ENCODE results near the gene KCNK3.

Gene KCNK3

DNA sequence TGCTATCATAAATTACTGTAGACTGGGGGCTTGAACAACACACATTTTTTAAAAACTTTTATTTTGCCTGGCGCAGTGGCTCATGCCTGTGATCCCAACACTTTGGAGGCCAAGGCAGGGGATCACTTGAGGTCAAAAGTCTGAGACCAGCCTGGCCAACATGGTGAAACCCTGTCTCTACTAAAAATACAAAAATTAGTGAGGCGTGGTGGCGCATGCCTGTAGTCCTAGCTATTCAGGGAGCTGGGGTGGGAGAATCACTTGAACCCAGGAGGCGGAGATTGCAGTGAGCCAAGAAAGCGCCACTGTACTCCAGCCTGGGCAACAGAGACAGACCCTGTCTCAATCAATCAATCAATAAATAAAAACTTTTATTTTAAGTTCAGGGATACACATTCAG, 9.1 kb downstream of the KCNK3 start:
- peaks cover 4% of the 10 kb centered on the region for H3K27me3 ChIP-seq (ENCODE audit: control insufficient read depth, insufficient read depth, low read length, poor library complexity, severe bottlenecking)
- 90 to 91% methylated on average over 5 of the region's 5 CpGs for WGBS, 2 experiments
- no peaks in the 10 kb centered on the region for H3K9me3 ChIP-seq (ENCODE audit: control insufficient read depth, low read length)
- no peaks in the 10 kb centered on the region for H3K36me3 ChIP-seq (ENCODE audit: control insufficient read depth, insufficient read depth, low read length)
- no peak overlapping the region for H3K4me3 ChIP-seq (ENCODE audit: insufficient read depth, low read depth, low read length)
- H3K4me1 ChIP-seq (ENCODE audit: control insufficient read depth, insufficient read depth, low read length), result no peaks in the 10 kb centered on the region
- no peak overlapping the region for H3K27ac ChIP-seq (ENCODE audit: insufficient read depth, low read depth, low read length, poor library complexity, severe bottlenecking)

DNA sequence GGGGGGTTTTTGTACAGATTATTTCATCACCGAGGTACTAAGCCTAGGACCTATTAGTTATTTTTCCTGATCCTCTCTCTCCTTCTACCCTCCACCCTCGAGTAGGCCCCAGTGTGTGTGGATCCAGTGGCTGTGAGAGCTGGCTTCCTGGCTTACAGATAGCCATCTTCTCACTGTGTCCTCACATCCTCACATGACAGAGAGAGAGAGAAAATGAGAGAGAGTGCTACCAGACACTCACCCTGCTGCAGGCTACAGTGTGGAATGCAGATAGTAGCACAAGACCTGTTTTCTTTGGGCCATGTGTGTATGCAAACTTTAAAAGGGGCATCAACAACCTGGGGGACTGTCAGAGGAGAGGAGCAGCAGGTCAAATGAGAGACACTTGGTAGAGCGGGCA, 9.5 kb downstream of the KCNK3 start:
- Histone ChIP-seq H3K9me3 (ENCODE audit: control insufficient read depth, low read length) (no peaks in the 10 kb centered on the region), H3K27ac (ENCODE audit: insufficient read depth, low read depth, low read length, poor library complexity, severe bottlenecking) (no peak overlapping the region), H3K36me3 (ENCODE audit: control insufficient read depth, insufficient read depth, low read length) (no peaks in the 10 kb centered on the region), H3K27me3 (ENCODE audit: control insufficient read depth, insufficient read depth, low read length, poor library complexity, severe bottlenecking) (peaks cover 3% of the 10 kb centered on the region), H3K4me3 (ENCODE audit: insufficient read depth, low read depth, low read length) (no peak overlapping the region), H3K4me1 (ENCODE audit: control insufficient read depth, insufficient read depth, low read length) (peaks cover 4% of the 10 kb centered on the region)
- 92 to 94% methylated on average over 2 to 3 of the region's 3 CpGs for WGBS, 2 experiments

DNA sequence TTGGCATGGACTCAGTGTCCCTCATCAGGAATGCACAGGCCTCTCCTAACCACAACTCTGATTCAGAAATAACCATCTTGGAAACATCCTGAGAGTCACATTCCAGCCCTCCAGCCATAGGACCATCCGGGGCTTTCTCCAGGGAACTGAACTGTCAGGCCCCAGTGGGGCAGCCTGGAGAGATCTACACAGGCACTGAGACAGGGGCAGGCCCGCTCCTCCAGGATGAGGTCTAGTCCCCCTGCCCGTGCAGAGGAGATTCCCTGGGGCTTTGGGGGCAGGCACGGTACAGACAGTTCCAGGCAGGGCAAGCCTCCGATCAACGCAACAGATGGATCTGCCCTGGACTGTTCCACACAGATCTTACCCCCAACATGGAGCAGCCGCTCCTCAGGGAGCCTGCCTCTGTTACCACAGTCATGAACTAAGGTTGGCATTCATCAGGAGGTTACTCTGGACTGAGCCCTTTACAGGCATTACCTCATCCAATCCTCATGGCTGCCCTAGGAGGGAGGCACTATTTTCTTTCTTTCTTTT, 12.0 kb downstream of the KCNK3 start:
- 91 to 93% methylated on average over 7 of the region's 7 CpGs for WGBS, 2 experiments
- Histone ChIP-seq H3K27me3 (ENCODE audit: control insufficient read depth, insufficient read depth, low read length, poor library complexity, severe bottlenecking) (no peaks in the 10 kb centered on the region), H3K27ac (ENCODE audit: insufficient read depth, low read depth, low read length, poor library complexity, severe bottlenecking) (no peak overlapping the region), H3K4me3 (ENCODE audit: insufficient read depth, low read depth, low read length) (no peak overlapping the region), H3K36me3 (ENCODE audit: control insufficient read depth, insufficient read depth, low read length) (no peaks in the 10 kb centered on the region), H3K4me1 (ENCODE audit: control insufficient read depth, insufficient read depth, low read length) (peaks cover 15% of the 10 kb centered on the region), H3K9me3 (ENCODE audit: control insufficient read depth, low read length) (no peaks in the 10 kb centered on the region)

GRCh38 chr2:26705126-26705525, 12.6 kb downstream of the KCNK3 start:
- no peak overlapping the region for H3K4me3 ChIP-seq (ENCODE audit: insufficient read depth, low read depth, low read length)
- WGBS, 2 experiments, result 92 to 97% methylated on average over 5 of the region's 5 CpGs

DNA sequence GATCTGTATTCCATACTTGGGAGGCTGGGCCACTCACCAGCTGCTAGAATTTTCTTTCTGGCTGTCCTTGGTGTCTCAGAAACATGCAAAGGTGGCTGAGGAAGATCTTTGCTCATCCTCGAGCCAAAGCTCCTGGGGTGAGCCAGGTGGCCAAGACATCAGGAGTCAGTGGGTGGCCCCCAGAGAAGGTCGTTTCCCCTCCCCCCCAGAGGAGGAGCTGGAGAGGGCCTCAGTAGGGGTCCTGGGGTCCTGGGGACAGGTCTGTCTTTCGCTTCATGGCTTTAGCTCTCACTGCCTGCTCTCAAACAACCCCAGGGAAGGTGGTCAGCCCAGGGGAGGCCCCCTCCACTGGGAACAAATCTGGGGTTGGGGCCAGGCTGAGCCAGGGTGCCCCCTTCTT, 13.6 kb downstream of the KCNK3 start:
- 67 to 72% methylated on average over 3 of the region's 3 CpGs for WGBS, 2 experiments
- H3K9me3 ChIP-seq (ENCODE audit: control insufficient read depth, low read length), result no peaks in the 10 kb centered on the region
- H3K4me3 ChIP-seq (ENCODE audit: insufficient read depth, low read depth, low read length), result no peak overlapping the region
- H3K36me3 ChIP-seq (ENCODE audit: control insufficient read depth, insufficient read depth, low read length), result no peaks in the 10 kb centered on the region
- H3K27ac ChIP-seq (ENCODE audit: insufficient read depth, low read depth, low read length, poor library complexity, severe bottlenecking), result no peak overlapping the region
- peaks cover 25% of the 10 kb centered on the region for H3K4me1 ChIP-seq (ENCODE audit: control insufficient read depth, insufficient read depth, low read length)
- no peaks in the 10 kb centered on the region for H3K27me3 ChIP-seq (ENCODE audit: control insufficient read depth, insufficient read depth, low read length, poor library complexity, severe bottlenecking)

More at GRCh38 chr2:26705126-26705525, 12.6 kb downstream of the KCNK3 start:
- Histone ChIP-seq H3K4me1 (ENCODE audit: control insufficient read depth, insufficient read depth, low read length) (peaks cover 21% of the 10 kb centered on the region), H3K27ac (ENCODE audit: insufficient read depth, low read depth, low read length, poor library complexity, severe bottlenecking) (no peak overlapping the region), H3K36me3 (ENCODE audit: control insufficient read depth, insufficient read depth, low read length) (no peaks in the 10 kb centered on the region), H3K27me3 (ENCODE audit: control insufficient read depth, insufficient read depth, low read length, poor library complexity, severe bottlenecking) (no peaks in the 10 kb centered on the region), H3K9me3 (ENCODE audit: control insufficient read depth, low read length) (no peaks in the 10 kb centered on the region)

- no peak overlapping the region for H3K4me3 ChIP-seq (ENCODE audit: insufficient read depth, low read depth, low read length)
- H3K9me3 ChIP-seq (ENCODE audit: control insufficient read depth, low read length), result no peaks in the 10 kb centered on the region
- H3K36me3 ChIP-seq (ENCODE audit: control insufficient read depth, insufficient read depth, low read length), result no peaks in the 10 kb centered on the region
- H3K27me3 ChIP-seq (ENCODE audit: control insufficient read depth, insufficient read depth, low read length, poor library complexity, severe bottlenecking), result no peaks in the 10 kb centered on the region
- H3K4me1 ChIP-seq (ENCODE audit: control insufficient read depth, insufficient read depth, low read length), result peaks cover 25% of the 10 kb centered on the region
- 69 to 70% methylated on average over 19 of the region's 19 CpGs for WGBS, 2 experiments
- H3K27ac ChIP-seq (ENCODE audit: insufficient read depth, low read depth, low read length, poor library complexity, severe bottlenecking), result no peak overlapping the region
Measured at GRCh38 chr2:26706616-26707473, 14.3 kb downstream of the KCNK3 start.

DNA sequence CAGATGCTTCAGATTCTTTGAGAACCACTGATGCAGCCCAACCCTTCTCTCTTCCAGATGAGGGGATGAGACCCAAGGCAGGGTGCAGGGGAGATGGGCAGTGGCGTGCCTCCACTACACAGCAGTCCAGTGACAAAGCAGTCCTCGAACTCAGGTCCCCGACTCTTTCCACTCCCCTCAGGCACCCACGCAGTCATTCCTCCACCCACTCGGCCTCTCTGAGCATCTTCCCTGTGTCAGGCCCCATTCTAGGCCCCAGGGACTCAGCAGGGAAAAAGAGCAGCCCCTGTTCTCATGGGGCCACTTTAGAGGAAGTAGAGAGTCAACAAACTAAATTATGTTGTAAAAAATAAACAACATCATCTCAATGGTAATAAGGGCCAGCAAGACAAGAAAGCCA, 15.2 kb downstream of the KCNK3 start:
- Histone ChIP-seq H3K27ac (ENCODE audit: insufficient read depth, low read depth, low read length, poor library complexity, severe bottlenecking) (no peak overlapping the region), H3K9me3 (ENCODE audit: control insufficient read depth, low read length) (no peaks in the 10 kb centered on the region), H3K27me3 (ENCODE audit: control insufficient read depth, insufficient read depth, low read length, poor library complexity, severe bottlenecking) (no peaks in the 10 kb centered on the region), H3K4me3 (ENCODE audit: insufficient read depth, low read depth, low read length) (no peak overlapping the region), H3K4me1 (ENCODE audit: control insufficient read depth, insufficient read depth, low read length) (peaks cover 25% of the 10 kb centered on the region), H3K36me3 (ENCODE audit: control insufficient read depth, insufficient read depth, low read length) (no peaks in the 10 kb centered on the region)
- WGBS, 2 experiments, result 91% methylated on average over 5 of the region's 5 CpGs

DNA sequence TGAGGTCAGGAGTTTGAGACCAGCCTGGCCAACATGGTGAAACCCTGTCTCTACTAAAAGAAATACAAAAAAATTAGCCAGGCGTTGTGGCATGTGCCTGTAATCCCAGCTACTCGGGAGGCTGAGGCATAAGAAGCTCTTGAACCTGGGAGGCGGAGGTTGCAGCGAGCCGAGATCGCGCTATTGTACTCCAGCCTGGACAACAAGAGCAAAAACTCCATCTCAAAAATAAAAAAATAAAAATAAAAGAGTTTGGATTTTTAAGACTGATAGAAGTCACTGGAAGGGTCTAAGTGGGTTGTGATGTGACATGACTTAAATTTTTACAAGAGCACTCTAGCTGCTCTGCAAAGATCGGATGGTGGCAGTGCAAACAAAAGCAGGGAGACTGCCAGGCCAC, 15.9 kb downstream of the KCNK3 start:
- WGBS, 2 experiments, result 87 to 92% methylated on average over 8 of the region's 8 CpGs
- no peak overlapping the region for H3K27ac ChIP-seq (ENCODE audit: insufficient read depth, low read depth, low read length, poor library complexity, severe bottlenecking)
- no peaks in the 10 kb centered on the region for H3K9me3 ChIP-seq (ENCODE audit: control insufficient read depth, low read length)
- H3K36me3 ChIP-seq (ENCODE audit: control insufficient read depth, insufficient read depth, low read length), result no peaks in the 10 kb centered on the region
- no peak overlapping the region for H3K4me3 ChIP-seq (ENCODE audit: insufficient read depth, low read depth, low read length)
- H3K27me3 ChIP-seq (ENCODE audit: control insufficient read depth, insufficient read depth, low read length, poor library complexity, severe bottlenecking), result no peaks in the 10 kb centered on the region
- peaks cover 25% of the 10 kb centered on the region for H3K4me1 ChIP-seq (ENCODE audit: control insufficient read depth, insufficient read depth, low read length)

DNA sequence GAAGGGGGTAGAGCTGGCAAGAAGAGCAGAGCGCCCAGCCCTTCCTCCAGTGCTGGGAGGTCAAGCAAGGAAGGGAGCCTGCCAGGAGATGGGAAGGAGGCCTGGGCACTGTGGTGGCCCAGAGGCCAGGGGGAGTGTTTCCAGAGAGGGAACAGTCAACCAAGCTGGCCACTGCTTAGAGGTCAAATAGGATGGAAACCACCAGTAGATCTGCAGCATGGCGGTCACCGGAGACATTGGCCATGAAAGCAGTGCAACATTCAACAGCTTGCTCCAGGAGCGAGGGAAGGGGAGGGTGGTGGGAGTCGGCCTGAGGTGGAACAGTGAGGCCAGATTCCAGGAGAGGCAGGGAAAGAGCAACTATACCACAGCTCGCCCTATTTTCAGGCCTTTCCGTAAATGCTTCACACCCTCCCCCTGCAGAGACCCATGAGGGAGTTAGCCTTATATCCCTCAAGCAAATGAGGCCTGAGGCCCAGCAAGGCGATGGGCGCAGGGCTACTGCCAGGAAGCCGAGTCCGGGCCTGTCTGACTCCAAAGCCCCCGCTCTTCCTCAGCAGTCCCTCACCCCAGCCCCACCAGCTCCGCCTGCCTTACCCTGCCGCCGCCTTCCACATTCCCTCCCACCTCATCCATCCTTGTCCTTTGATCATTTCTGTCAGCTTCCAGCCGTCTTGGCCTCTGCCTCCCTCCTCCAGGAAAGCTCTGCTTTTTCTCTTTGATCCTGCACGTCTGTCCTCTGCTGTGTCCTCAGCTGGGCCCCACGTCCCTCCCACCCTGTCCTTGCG, 17.0 kb downstream of the KCNK3 start:
- WGBS, 2 experiments, result 66 to 68% methylated on average over 19 of the region's 19 CpGs
- Histone ChIP-seq H3K4me1 (ENCODE audit: control insufficient read depth, insufficient read depth, low read length) (peaks cover 25% of the 10 kb centered on the region), H3K27ac (ENCODE audit: insufficient read depth, low read depth, low read length, poor library complexity, severe bottlenecking) (no peak overlapping the region), H3K27me3 (ENCODE audit: control insufficient read depth, insufficient read depth, low read length, poor library complexity, severe bottlenecking) (no peaks in the 10 kb centered on the region), H3K9me3 (ENCODE audit: control insufficient read depth, low read length) (no peaks in the 10 kb centered on the region), H3K4me3 (ENCODE audit: insufficient read depth, low read depth, low read length) (no peak overlapping the region), H3K36me3 (ENCODE audit: control insufficient read depth, insufficient read depth, low read length) (no peaks in the 10 kb centered on the region)

DNA sequence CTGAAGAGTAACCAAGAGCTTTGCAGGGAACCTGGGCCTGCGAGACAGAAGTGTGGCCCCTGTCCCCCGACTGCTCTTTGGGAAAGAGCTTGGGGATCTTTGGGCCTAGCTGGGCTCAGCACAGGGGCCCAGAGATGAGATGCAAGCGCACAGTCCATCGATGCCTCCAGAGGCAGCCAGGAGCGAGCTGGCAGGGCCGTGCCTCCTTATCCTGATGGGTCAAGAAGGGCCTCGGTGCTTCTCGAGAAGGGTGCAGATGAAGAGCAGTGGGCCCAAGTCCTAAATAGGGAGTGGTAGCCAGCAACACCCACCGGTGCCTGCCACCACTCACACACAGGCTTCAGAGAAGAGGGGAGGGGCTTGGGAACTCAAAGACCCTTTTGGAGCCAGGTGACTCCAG, 17.6 kb downstream of the KCNK3 start:
- Histone ChIP-seq H3K27ac (ENCODE audit: insufficient read depth, low read depth, low read length, poor library complexity, severe bottlenecking) (no peak overlapping the region), H3K9me3 (ENCODE audit: control insufficient read depth, low read length) (no peaks in the 10 kb centered on the region), H3K36me3 (ENCODE audit: control insufficient read depth, insufficient read depth, low read length) (no peaks in the 10 kb centered on the region), H3K27me3 (ENCODE audit: control insufficient read depth, insufficient read depth, low read length, poor library complexity, severe bottlenecking) (no peaks in the 10 kb centered on the region), H3K4me3 (ENCODE audit: insufficient read depth, low read depth, low read length) (no peak overlapping the region), H3K4me1 (ENCODE audit: control insufficient read depth, insufficient read depth, low read length) (peaks cover 25% of the 10 kb centered on the region)
- 80 to 86% methylated on average over 9 of the region's 9 CpGs for WGBS, 2 experiments
